H1 (cell line): Measurements from ENCODE around the gene MYO1D. TPM values are rescaled to one million over a fixed set of nuclear protein-coding genes. Genes with fewer than 3 reads are reported as not detected.

Source experiments
- GABPA ChIP-seq: IDR thresholded peaks from 2 replicates; pipeline ENCODE4 v1.6.1; 2011; ENCODE audit warnings: mild to moderate bottlenecking, low read length, moderate library complexity, borderline replicate concordance; ENCODE audit not compliant: insufficient read depth
- JUND ChIP-seq: IDR thresholded peaks from 2 replicates; pipeline ENCODE4 v1.6.1; 2011; ENCODE audit warnings: mild to moderate bottlenecking, improper control_type of control experiment, low read length
- polyA plus RNA-seq, 7 experiments: library from polyadenylated mRNA; depleted of rRNA in 3 of 7; stranded (reverse) in 5 of 7; unstranded in 2 of 7; fragments of >200 nt in 5 of 7; fragments of 200-250 nt in 2 of 7; gene quantifications; 1 replicate in 5 of 7; 2 replicates in 1 of 7; 4 replicates in 1 of 7; pipeline versions ENCODE4 v1.2.1 to v1.2.3, GENCODE V29; 2011 to 2013; ENCODE audit warnings: missing spikeins in 2 of 7, mixed read lengths in 2 of 7
- total RNA-seq: library from RNA; stranded (reverse); fragmentation: NEBNext Ultra II Directional; extraction: Animal tissue kit (Norgen Biotek cat#: 25700); gene quantifications from 2 replicates; pipeline ENCODE4 v1.2.1, GENCODE V29; 2021

The MYO1D gene
- total and polyA plus RNA-seq, 2 of the 8 experiments (the other 6 are each of a cell fraction or from before 2014, with no cell fraction given): 6.5 to 25.4 TPM

- TF ChIP-seq GABPA (no peak), JUND (no peak)
Measured at GRCh38 chr17:32720671-32721070, 156.3 kb downstream of the MYO1D start (continued).
